ENCODE data around the gene TRIM2.
A peak's percentile ranks its signal among the peaks of the same experiment; 100 is the strongest.
"Not testable (repeated sequence)": the region's sequence is repeated elsewhere in the genome, so short reads cannot be mapped to it uniquely, and the experiment has no call there.

The TRIM2 gene

GRCh38 chr4:153189016-153189801 is 15.0 kb upstream of the TRIM2 start:
- WGBS, 2 experiments (ENCODE audit: insufficient coverage in 2 of 2), result 80 to 85% methylated on average over 5 to 8 of the region's 11 CpGs
- Histone ChIP-seq H3K9me3 (ENCODE audit: control insufficient read depth, low read length) (no peaks in the 10 kb centered on the region), H3K4me3 (ENCODE audit: extremely low read depth, insufficient read depth, low read length, poor library complexity, severe bottlenecking) (no peak overlapping the region), H3K27ac (ENCODE audit: low read depth, low read length, severe bottlenecking) (no peak overlapping the region), H3K4me1 (ENCODE audit: control insufficient read depth, insufficient read depth, low read length, poor library complexity, severe bottlenecking) (peaks cover 8% of the 10 kb centered on the region), H3K36me3 (ENCODE audit: control insufficient read depth, insufficient read depth, low read length) (no peaks in the 10 kb centered on the region)

GRCh38 chr4:153191795-153192363 is 12.4 kb upstream of the TRIM2 start:
- H3K4me1 ChIP-seq (ENCODE audit: control insufficient read depth, insufficient read depth, low read length, poor library complexity, severe bottlenecking), result peaks cover 8% of the 10 kb centered on the region
- H3K27ac ChIP-seq (ENCODE audit: low read depth, low read length, severe bottlenecking), result no peak overlapping the region
- H3K4me3 ChIP-seq (ENCODE audit: extremely low read depth, insufficient read depth, low read length, poor library complexity, severe bottlenecking), result no peak overlapping the region
- 63 to 74% methylated on average over 2 to 3 of the region's 5 CpGs for WGBS, 2 experiments (ENCODE audit: insufficient coverage in 2 of 2)
- H3K36me3 ChIP-seq (ENCODE audit: control insufficient read depth, insufficient read depth, low read length), result no peaks in the 10 kb centered on the region
- no peaks in the 10 kb centered on the region for H3K9me3 ChIP-seq (ENCODE audit: control insufficient read depth, low read length)

- H3K36me3 ChIP-seq (ENCODE audit: control insufficient read depth, insufficient read depth, low read length), result no peaks in the 10 kb centered on the region
- no peaks in the 10 kb centered on the region for H3K4me1 ChIP-seq (ENCODE audit: control insufficient read depth, insufficient read depth, low read length, poor library complexity, severe bottlenecking)
- H3K4me3 ChIP-seq (ENCODE audit: extremely low read depth, insufficient read depth, low read length, poor library complexity, severe bottlenecking), result no peak overlapping the region
- WGBS, 2 experiments (ENCODE audit: insufficient coverage in 2 of 2), result 95 to 100% methylated on average over 3 to 4 of the region's 5 CpGs
- no peak overlapping the region for H3K27ac ChIP-seq (ENCODE audit: low read depth, low read length, severe bottlenecking)
- no peaks in the 10 kb centered on the region for H3K9me3 ChIP-seq (ENCODE audit: control insufficient read depth, low read length)
These were observed 6.9 kb upstream of the TRIM2 start for GRCh38 chr4:153197301-153197700.

- WGBS, 2 experiments (ENCODE audit: insufficient coverage in 2 of 2), result no CpG with 5 or more reads among the region's 1 CpG
- no peaks in the 10 kb centered on the region for H3K9me3 ChIP-seq (ENCODE audit: control insufficient read depth, low read length)
- no peak overlapping the region for H3K4me3 ChIP-seq (ENCODE audit: extremely low read depth, insufficient read depth, low read length, poor library complexity, severe bottlenecking)
- H3K4me1 ChIP-seq (ENCODE audit: control insufficient read depth, insufficient read depth, low read length, poor library complexity, severe bottlenecking), result no peaks in the 10 kb centered on the region
- H3K36me3 ChIP-seq (ENCODE audit: control insufficient read depth, insufficient read depth, low read length), result no peaks in the 10 kb centered on the region
- H3K27ac ChIP-seq (ENCODE audit: low read depth, low read length, severe bottlenecking), result no peak overlapping the region
These were observed 5.5 kb upstream of the TRIM2 start for GRCh38 chr4:153198719-153199118.

- H3K9me3 ChIP-seq (ENCODE audit: control insufficient read depth, low read length); H3K36me3 ChIP-seq (ENCODE audit: control insufficient read depth, insufficient read depth, low read length); H3K4me3 ChIP-seq (ENCODE audit: extremely low read depth, insufficient read depth, low read length, poor library complexity, severe bottlenecking): not testable (repeated sequence)
- peaks cover 24% of the 10 kb centered on the region for H3K4me1 ChIP-seq (ENCODE audit: control insufficient read depth, insufficient read depth, low read length, poor library complexity, severe bottlenecking)
- H3K27ac ChIP-seq (ENCODE audit: low read depth, low read length, severe bottlenecking), result peak overlapping the region; percentile 72
- no CpG with 5 or more reads among the region's 5 CpGs for WGBS, 2 experiments (ENCODE audit: insufficient coverage in 2 of 2)
These were observed 497 bp upstream of the TRIM2 start for GRCh38 chr4:153203746-153204145.

- Histone ChIP-seq H3K27ac (ENCODE audit: low read depth, low read length, severe bottlenecking) (peak overlapping the region; percentile 72), H3K4me3 (ENCODE audit: extremely low read depth, insufficient read depth, low read length, poor library complexity, severe bottlenecking) (peak overlapping the region; percentile 29), H3K4me1 (ENCODE audit: control insufficient read depth, insufficient read depth, low read length, poor library complexity, severe bottlenecking) (peaks cover 24% of the 10 kb centered on the region), H3K36me3 (ENCODE audit: control insufficient read depth, insufficient read depth, low read length) (no peaks in the 10 kb centered on the region), H3K9me3 (ENCODE audit: control insufficient read depth, low read length) (no peaks in the 10 kb centered on the region)
- 9 to 15% methylated on average over 14 to 16 of the region's 22 CpGs for WGBS, 2 experiments (ENCODE audit: insufficient coverage in 2 of 2)
These were observed 745 bp downstream of the TRIM2 start for GRCh38 chr4:153204728-153205648.

- Histone ChIP-seq H3K4me3 (ENCODE audit: extremely low read depth, insufficient read depth, low read length, poor library complexity, severe bottlenecking) (no peak overlapping the region), H3K36me3 (ENCODE audit: control insufficient read depth, insufficient read depth, low read length) (no peaks in the 10 kb centered on the region), H3K4me1 (ENCODE audit: control insufficient read depth, insufficient read depth, low read length, poor library complexity, severe bottlenecking) (peaks cover 24% of the 10 kb centered on the region), H3K27ac (ENCODE audit: low read depth, low read length, severe bottlenecking) (no peak overlapping the region), H3K9me3 (ENCODE audit: control insufficient read depth, low read length) (no peaks in the 10 kb centered on the region)
- WGBS, 2 experiments (ENCODE audit: insufficient coverage in 2 of 2), result 15 to 29% methylated on average over 4 to 5 of the region's 5 CpGs
These were observed 1.5 kb downstream of the TRIM2 start for GRCh38 chr4:153205757-153206156.

- peaks cover 24% of the 10 kb centered on the region for H3K4me1 ChIP-seq (ENCODE audit: control insufficient read depth, insufficient read depth, low read length, poor library complexity, severe bottlenecking)
- no peak overlapping the region for H3K27ac ChIP-seq (ENCODE audit: low read depth, low read length, severe bottlenecking)
- H3K36me3 ChIP-seq (ENCODE audit: control insufficient read depth, insufficient read depth, low read length), result no peaks in the 10 kb centered on the region
- no peak overlapping the region for H3K4me3 ChIP-seq (ENCODE audit: extremely low read depth, insufficient read depth, low read length, poor library complexity, severe bottlenecking)
- H3K9me3 ChIP-seq (ENCODE audit: control insufficient read depth, low read length), result no peaks in the 10 kb centered on the region
- WGBS, 2 experiments (ENCODE audit: insufficient coverage in 2 of 2), result 17 to 29% methylated on average over 1 to 3 of the region's 5 CpGs
These were observed 2.3 kb downstream of the TRIM2 start for GRCh38 chr4:153206534-153206933.

- no peak overlapping the region for H3K27ac ChIP-seq (ENCODE audit: low read depth, low read length, severe bottlenecking)
These were observed 2.8 kb downstream of the TRIM2 start for GRCh38 chr4:153207027-153207426.

GRCh38 chr4:153207567-153207966 is 3.3 kb downstream of the TRIM2 start:
- H3K9me3 ChIP-seq (ENCODE audit: control insufficient read depth, low read length), result no peaks in the 10 kb centered on the region
- no peak overlapping the region for H3K4me3 ChIP-seq (ENCODE audit: extremely low read depth, insufficient read depth, low read length, poor library complexity, severe bottlenecking)
- H3K27ac ChIP-seq (ENCODE audit: low read depth, low read length, severe bottlenecking), result no peak overlapping the region
- 20 to 55% methylated on average over 4 to 6 of the region's 7 CpGs for WGBS, 2 experiments (ENCODE audit: insufficient coverage in 2 of 2)
- H3K4me1 ChIP-seq (ENCODE audit: control insufficient read depth, insufficient read depth, low read length, poor library complexity, severe bottlenecking), result peaks cover 24% of the 10 kb centered on the region
- H3K36me3 ChIP-seq (ENCODE audit: control insufficient read depth, insufficient read depth, low read length), result no peaks in the 10 kb centered on the region

More at GRCh38 chr4:153207027-153207426, 2.8 kb downstream of the TRIM2 start:
- Histone ChIP-seq H3K4me3 (ENCODE audit: extremely low read depth, insufficient read depth, low read length, poor library complexity, severe bottlenecking) (no peak overlapping the region), H3K36me3 (ENCODE audit: control insufficient read depth, insufficient read depth, low read length) (no peaks in the 10 kb centered on the region), H3K9me3 (ENCODE audit: control insufficient read depth, low read length) (no peaks in the 10 kb centered on the region), H3K4me1 (ENCODE audit: control insufficient read depth, insufficient read depth, low read length, poor library complexity, severe bottlenecking) (peaks cover 24% of the 10 kb centered on the region)
- WGBS, 2 experiments (ENCODE audit: insufficient coverage in 2 of 2), result 9 to 18% methylated on average over 6 to 7 of the region's 8 CpGs

Measured in mesodermal cell (in vitro differentiated cells).